Measurements from ENCODE around the gene PAXX.

- no peak for TF ChIP-seq CTCF (conservative IDR thresholded peaks at IDR 0.05 in 1 of 2, IDR thresholded peaks at IDR 0.05 in 1 of 2; ENCODE audit: low read depth in 1 of 2, low read length in 2 of 2)
- no peak for TF ChIP-seq EZH2 (IDR thresholded peaks at IDR 0.05; ENCODE audit: low read length, missing control alignments)
Observed at GRCh38 chr9:137021979-137022661, 29.9 kb downstream of the PAXX start.
